Activated CD8-positive, alpha-beta T cell treated with anti-CD3 and anti-CD28 coated beads for 36 hours (primary cell): Measurements from ENCODE around the gene ATPAF1. TPM values are rescaled to one million over a fixed set of nuclear protein-coding genes. Genes with fewer than 3 reads are reported as not detected.

Experiments used
- ATAC-seq: fragments of 200-7000 bp; cut with Tn5 transposase; one replicate; pipeline ENCODE4 v1.10.0; 2021; ENCODE audit warnings: mild to moderate bottlenecking, moderate library complexity
- CTCF ChIA-PET: fragments of 350-600 bp; sonication (Branson Sonifier 250); formaldehyde crosslinking; loops from one replicate; lab custom pipeline; 2021; ENCODE audit warnings: antibody characterized with exemption; lab: Charles Lee
- POLR2A ChIA-PET: fragments of 350-600 bp; sonication (Branson Sonifier 250); formaldehyde crosslinking; loops from one replicate; lab custom pipeline; 2021; ENCODE audit warnings: antibody characterized with exemption; lab: Charles Lee
- DNase-seq: peaks from one replicate; pipeline ENCODE4 v3.0.0-alpha.2; 2020
- H3K27ac Mint-ChIP-seq: one replicate; pipeline ENCODE4 v1.8.0; 2021; ENCODE audit warnings: mild to moderate bottlenecking, mixed read lengths
- H3K27me3 Mint-ChIP-seq: one replicate; pipeline ENCODE4 v1.8.0; 2021; ENCODE audit warnings: mixed read lengths
- H3K36me3 Mint-ChIP-seq: one replicate; pipeline ENCODE4 v1.8.0; 2021; ENCODE audit warnings: low read depth, mixed read lengths
- H3K4me1 Mint-ChIP-seq: one replicate; pipeline ENCODE4 v1.8.0; 2021; ENCODE audit warnings: low read depth, mixed read lengths
- H3K4me3 Mint-ChIP-seq: one replicate; pipeline ENCODE4 v1.8.0; 2021; ENCODE audit warnings: mild to moderate bottlenecking, moderate library complexity, mixed read lengths
- H3K9me3 Mint-ChIP-seq: one replicate; pipeline ENCODE4 v1.8.0; 2021; ENCODE audit warnings: mixed read lengths
- intact Hi-C: fragments of 100-400 bp; cut with micrococcal nuclease; formaldehyde crosslinking; loops from one replicate; pipeline ENCODE4 v1.10.0; 2022
- total RNA-seq, 2 experiments: library from RNA; stranded (reverse); gene quantifications; one replicate each; pipeline ENCODE4 v1.2.3, GENCODE V29; 2021
- TF ChIP-seq, protein P1 (sequence below): fragments of 200-600 bp; IDR thresholded peaks from one replicate; pipeline ENCODE4 v1.8.0; 2022; ENCODE audit warnings: antibody characterized with exemption, mild to moderate bottlenecking

The ATPAF1 gene
- total RNA-seq, 2 experiments from 2014 or later: 40.3 to 41.8 TPM

DNA sequence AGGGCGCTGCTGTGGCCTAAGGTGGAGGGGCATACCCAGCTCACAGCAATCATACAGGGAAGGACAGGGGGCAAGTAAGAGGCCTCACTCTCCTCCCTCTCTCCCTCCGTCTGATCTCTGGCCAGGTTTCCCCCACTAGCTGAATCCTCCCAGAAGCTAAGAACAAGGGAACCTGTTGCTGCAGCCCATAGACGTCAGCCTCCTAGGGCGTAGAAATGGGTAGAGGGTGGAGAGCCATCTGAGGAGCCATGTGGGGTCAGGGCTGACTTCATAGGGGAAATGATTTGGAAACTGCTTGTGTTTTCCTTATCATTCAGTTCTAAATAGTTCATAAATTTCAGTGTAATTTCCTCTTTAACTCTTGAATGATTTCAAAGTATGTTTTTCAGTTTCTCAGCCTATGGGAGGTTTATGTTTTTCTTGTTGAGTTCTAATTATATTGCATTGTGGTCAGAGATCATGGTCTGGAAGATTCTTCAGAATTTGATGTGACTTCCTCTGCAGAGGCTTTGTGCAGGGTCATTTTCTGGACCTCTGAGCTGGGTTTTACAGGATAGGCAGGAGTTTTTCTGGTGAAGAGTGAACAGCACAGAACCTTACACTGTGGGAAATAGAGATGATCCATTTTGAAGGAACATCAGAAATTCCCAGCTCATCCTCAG, 49.3 kb downstream of the ATPAF1 start:
- Mint-ChIP-seq H3K9me3 (no peaks in the 10 kb centered on the region), H3K27ac (no peak overlapping the region), H3K4me1 (peaks cover 34% of the 10 kb centered on the region), H3K27me3 (no peaks in the 10 kb centered on the region), H3K36me3 (no peaks in the 10 kb centered on the region), H3K4me3 (no peak overlapping the region)
- ATAC-seq (no peak), DNase-seq (no peak)
- ChIA-PET POLR2A (interaction anchor here (0.9 to 6.4 kb wide), 2 partner anchors 15 to 37 kb away, joined by 3 to 55 read pairs; partner anchors contain the start of gene MKNK1), CTCF (interaction anchor here (1.4 to 5.4 kb wide), 3 partner anchors 13 to 56 kb away, joined by 3 to 47 read pairs (median 3); partner anchors contain the start of gene MKNK1)
- TF ChIP-seq, protein P1, sequence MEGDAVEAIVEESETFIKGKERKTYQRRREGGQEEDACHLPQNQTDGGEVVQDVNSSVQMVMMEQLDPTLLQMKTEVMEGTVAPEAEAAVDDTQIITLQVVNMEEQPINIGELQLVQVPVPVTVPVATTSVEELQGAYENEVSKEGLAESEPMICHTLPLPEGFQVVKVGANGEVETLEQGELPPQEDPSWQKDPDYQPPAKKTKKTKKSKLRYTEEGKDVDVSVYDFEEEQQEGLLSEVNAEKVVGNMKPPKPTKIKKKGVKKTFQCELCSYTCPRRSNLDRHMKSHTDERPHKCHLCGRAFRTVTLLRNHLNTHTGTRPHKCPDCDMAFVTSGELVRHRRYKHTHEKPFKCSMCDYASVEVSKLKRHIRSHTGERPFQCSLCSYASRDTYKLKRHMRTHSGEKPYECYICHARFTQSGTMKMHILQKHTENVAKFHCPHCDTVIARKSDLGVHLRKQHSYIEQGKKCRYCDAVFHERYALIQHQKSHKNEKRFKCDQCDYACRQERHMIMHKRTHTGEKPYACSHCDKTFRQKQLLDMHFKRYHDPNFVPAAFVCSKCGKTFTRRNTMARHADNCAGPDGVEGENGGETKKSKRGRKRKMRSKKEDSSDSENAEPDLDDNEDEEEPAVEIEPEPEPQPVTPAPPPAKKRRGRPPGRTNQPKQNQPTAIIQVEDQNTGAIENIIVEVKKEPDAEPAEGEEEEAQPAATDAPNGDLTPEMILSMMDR: no peak
- intact Hi-C loops: loop anchor here (5.0 to 10.0 kb wide), 2 partner anchors 48 to 106 kb away; partner anchors contain the start of gene ATPAF1

DNA sequence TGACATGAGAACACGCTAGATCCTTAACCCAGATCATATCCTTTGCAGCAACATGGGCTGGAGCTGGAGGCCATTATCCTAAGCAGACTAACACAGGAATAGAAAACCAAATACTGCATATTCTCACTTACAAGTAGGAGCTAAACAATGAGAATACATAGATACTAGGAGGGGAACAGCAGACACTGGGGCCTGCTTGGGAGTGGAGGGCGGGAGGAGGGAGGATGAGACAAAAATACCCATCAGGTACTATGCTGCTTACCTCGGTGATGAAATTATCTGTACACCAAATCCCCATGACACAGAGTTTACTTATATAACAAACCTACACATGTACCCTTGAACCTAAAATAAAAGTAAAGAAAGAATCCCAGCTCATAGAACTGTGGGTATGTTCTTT, 50.3 kb downstream of the ATPAF1 start:
- Mint-ChIP-seq H3K27ac (no peak overlapping the region), H3K4me3 (peak overlapping the region; percentile 88), H3K4me1 (peaks cover 42% of the 10 kb centered on the region), H3K27me3 (no peaks in the 10 kb centered on the region), H3K9me3 (no peaks in the 10 kb centered on the region), H3K36me3 (no peaks in the 10 kb centered on the region)
- intact Hi-C loops: loop anchor here (5.0 to 10.0 kb wide), 2 partner anchors 49 to 107 kb away; partner anchors contain the start of gene ATPAF1
- CTCF ChIA-PET: interaction anchor here (1.4 to 5.4 kb wide), 3 partner anchors 14 to 57 kb away, joined by 3 to 47 read pairs (median 3); partner anchors contain the start of gene MKNK1
- TF ChIP-seq, protein P1: no peak
- POLR2A ChIA-PET: interaction anchor here (1.2 to 6.4 kb wide), 5 partner anchors 9 to 102 kb away, joined by 3 to 55 read pairs (median 4); partner anchors contain the start of genes ATPAF1 and MKNK1
- DNase-seq (no peak), ATAC-seq (no peak)

DNA sequence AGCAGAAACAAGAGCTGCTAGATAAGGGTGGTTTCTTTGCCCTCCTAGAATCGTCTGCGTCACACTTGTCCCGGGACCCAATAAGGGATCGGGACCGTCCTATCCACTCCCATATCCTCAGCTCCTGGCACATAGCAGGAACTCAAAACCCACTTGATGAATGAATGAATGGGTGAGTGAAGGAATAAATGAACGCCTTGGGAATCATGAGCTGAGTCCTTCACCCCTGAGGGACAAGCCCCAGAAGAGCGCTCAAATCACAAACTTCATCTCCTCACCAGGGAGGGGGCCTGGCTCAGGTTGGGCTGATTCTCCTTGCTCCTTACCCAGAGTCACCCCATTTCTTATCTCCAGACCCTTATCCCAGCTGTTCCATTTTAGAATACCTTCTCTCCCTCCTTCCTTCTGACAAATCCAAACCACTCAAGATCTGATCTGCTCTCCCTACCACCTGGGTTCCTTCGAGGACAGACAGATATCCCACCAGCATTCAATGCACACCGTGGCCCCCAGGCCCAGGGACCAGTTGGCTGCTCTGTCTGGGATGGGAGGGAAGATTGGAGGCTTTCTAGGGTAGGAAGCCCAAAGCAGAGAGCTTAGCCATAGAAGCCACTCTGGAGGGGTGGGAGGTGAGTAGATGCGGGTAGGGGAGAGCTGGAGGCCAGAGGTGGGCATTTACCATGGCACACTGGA, 50.9 kb downstream of the ATPAF1 start:
- DNase-seq (no peak), ATAC-seq (no peak)
- ChIA-PET POLR2A (interaction anchor here (1.2 to 6.4 kb wide), 7 partner anchors 8 to 314 kb away, joined by 3 to 55 read pairs (median 4); partner anchors contain the start of genes ATPAF1, LRRC41, MKNK1 and UQCRH), CTCF (interaction anchor here (0.6 to 5.4 kb wide), 6 partner anchors 13 to 108 kb away, joined by 3 to 47 read pairs (median 3); partner anchors contain the start of gene MKNK1)
- Mint-ChIP-seq H3K9me3 (no peaks in the 10 kb centered on the region), H3K27me3 (no peaks in the 10 kb centered on the region), H3K36me3 (no peaks in the 10 kb centered on the region), H3K27ac (peak overlapping the region; percentile 86), H3K4me3 (peak overlapping the region; percentile 88), H3K4me1 (peaks cover 46% of the 10 kb centered on the region)
- intact Hi-C loops: loop anchor here (5.0 to 10.0 kb wide), 2 partner anchors 50 to 108 kb away; partner anchors contain the start of gene ATPAF1
- TF ChIP-seq, protein P1: no peak

DNA sequence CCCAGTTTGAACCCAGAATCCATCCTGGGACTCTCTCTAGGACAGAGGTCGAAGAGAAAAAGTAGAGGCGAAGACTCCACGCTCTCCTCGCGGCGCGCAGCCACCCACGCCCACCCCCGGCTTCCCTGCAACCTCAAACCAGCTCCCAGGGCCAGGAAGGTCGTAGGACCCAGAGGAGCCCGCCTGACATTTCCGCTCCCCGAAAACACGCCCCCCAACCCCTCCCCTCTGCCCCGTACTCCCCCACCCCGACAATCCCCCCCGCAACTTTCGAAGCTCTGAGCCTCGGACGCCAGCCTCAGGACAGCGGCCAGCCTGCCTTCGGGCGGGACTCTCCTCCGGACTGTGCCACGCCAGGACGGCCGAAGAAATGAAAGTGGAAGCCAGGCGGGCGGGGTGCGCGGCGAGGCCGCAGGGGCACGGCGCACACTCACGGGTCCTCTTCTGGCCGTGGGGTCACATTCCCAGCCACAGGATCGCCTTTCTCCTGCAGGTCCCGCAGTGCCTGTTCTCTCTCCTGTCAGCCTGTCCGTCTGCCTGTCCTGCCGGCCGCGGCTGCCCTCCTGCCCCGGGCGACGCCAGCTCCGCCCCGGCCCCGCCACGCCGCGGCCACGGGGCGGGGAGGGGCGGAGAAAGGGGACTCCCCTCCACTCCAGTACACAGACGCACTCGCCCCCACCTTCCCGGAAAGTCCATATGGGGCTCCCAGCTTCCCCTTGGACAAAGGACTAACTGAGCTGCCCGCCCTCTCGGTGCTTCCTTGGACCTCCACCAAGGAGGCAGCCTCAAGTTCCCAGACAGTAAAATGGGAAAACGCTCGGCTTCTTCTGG, 51.7 kb downstream of the ATPAF1 start, which contains the start of gene MOB3C:
MOB3C (minus strand) TSS at position 535 of the 831 bp plus-strand sequence. CDS start 3,490 bp downstream, outside the sequence.
- Mint-ChIP-seq H3K4me1 (peaks cover 47% of the 10 kb centered on the region), H3K4me3 (peak within 1 kb of the TSS; percentile 88), H3K36me3 (no peaks in the 10 kb centered on the region), H3K9me3 (no peaks in the 10 kb centered on the region), H3K27ac (peak within 1 kb of the TSS; percentile 91), H3K27me3 (no peaks in the 10 kb centered on the region)
- DNase-seq (peak; percentile 74), ATAC-seq (peak; percentile 65)
- ChIA-PET CTCF (interaction anchor here (0.8 to 5.4 kb wide), 4 partner anchors 12 to 109 kb away, joined by 3 to 47 read pairs (median 4); partner anchors contain the start of gene MKNK1), POLR2A (interaction anchor here (0.7 to 6.4 kb wide), 8 partner anchors 9 to 313 kb away, joined by 3 to 55 read pairs (median 4); partner anchors contain the start of genes LRRC41, MKNK1 and UQCRH)
- TF ChIP-seq, protein P1: no peak
- intact Hi-C loops: loop anchor here (5.0 to 10.0 kb wide), 2 partner anchors 51 to 108 kb away; partner anchors contain the start of gene ATPAF1
